Measurements from ENCODE around the gene PLOD2. TPM values are rescaled to one million over a fixed set of nuclear protein-coding genes. Genes with fewer than 3 reads are reported as not detected.
A peak's percentile ranks its signal among the peaks of the same experiment; 100 is the strongest.

The PLOD2 gene
- polyA plus RNA-seq, 4 donors: 17.8 to 118 (median 21.5) TPM

GRCh38 chr3:146164971-146165769 lies 4.2 kb upstream of the PLOD2 start:
- Histone ChIP-seq H3K4me1 (ENCODE audit: control insufficient read depth in 3 of 3, insufficient read depth in 2 of 3, low read depth in 1 of 3, low read length in 2 of 3) (peaks cover 0 to 31% (median 2%) of the 10 kb centered on the region in 3 donors), H3K27me3 (ENCODE audit: control insufficient read depth in 3 of 3, insufficient read depth in 3 of 3, low read length in 3 of 3) (no peaks in the 10 kb centered on the region), H3K36me3 (ENCODE audit: control insufficient read depth in 3 of 3, insufficient read depth in 2 of 3, low read depth in 1 of 3, low read length in 3 of 3) (no peaks in the 10 kb centered on the region), H3K4me3 (ENCODE audit: low read depth in 1 of 3, low read length in 3 of 3) (no peak overlapping the region), H3K9me3 (ENCODE audit: control insufficient read depth in 2 of 2, insufficient read depth in 1 of 2, low read depth in 1 of 2, low read length in 1 of 2) (no peaks in the 10 kb centered on the region), H3K27ac (ENCODE audit: low read depth in 1 of 3, low read length in 2 of 3) (peak overlapping the region in 2 of 3 donors; percentile 32 to 78)
- FAIRE-seq (no peak), DNase-seq (peak; percentile 73 to 76)
- 63 to 74% (median 73%) methylated on average over 7 of the region's 7 CpGs for WGBS, 3 donors

DNA sequence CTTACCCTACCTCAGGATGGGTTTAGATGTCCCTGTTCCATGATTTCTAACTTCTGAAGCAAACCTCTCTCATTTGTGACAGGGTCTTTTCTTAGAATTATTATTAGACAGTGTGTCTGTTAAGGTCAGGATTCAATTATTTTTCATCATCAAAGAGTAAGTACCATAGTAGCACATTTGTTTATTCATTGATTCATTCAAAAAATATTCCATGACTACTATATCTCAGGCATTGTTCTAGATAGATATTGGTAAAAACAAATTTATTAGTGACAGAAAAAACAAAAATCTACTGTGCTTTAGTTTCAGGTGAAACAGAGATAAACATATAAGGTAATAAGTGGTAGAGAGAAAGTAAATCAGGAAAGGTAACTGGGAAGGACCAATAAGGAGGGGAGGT lies 3.5 kb upstream of the PLOD2 start:
- FAIRE-seq (no peak), DNase-seq (no peak)
- Histone ChIP-seq H3K27ac (ENCODE audit: low read depth in 1 of 3, low read length in 2 of 3) (peak overlapping the region in 2 of 3 donors; percentile 32 to 78), H3K4me1 (ENCODE audit: control insufficient read depth in 3 of 3, insufficient read depth in 2 of 3, low read depth in 1 of 3, low read length in 2 of 3) (peaks cover 0 to 31% (median 2%) of the 10 kb centered on the region in 3 donors), H3K27me3 (ENCODE audit: control insufficient read depth in 3 of 3, insufficient read depth in 3 of 3, low read length in 3 of 3) (no peaks in the 10 kb centered on the region), H3K9me3 (ENCODE audit: control insufficient read depth in 2 of 2, insufficient read depth in 1 of 2, low read depth in 1 of 2, low read length in 1 of 2) (no peaks in the 10 kb centered on the region), H3K36me3 (ENCODE audit: control insufficient read depth in 3 of 3, insufficient read depth in 2 of 3, low read depth in 1 of 3, low read length in 3 of 3) (no peaks in the 10 kb centered on the region), H3K4me3 (ENCODE audit: low read depth in 1 of 3, low read length in 3 of 3) (no peak overlapping the region)

- H3K27ac ChIP-seq (ENCODE audit: low read depth in 1 of 3, low read length in 2 of 3): peak overlapping the region in 1 of 3 donors; percentile 78
- FAIRE-seq: no peak
- H3K27me3 ChIP-seq (ENCODE audit: control insufficient read depth in 3 of 3, insufficient read depth in 3 of 3, low read length in 3 of 3): no peaks in the 10 kb centered on the region
- H3K9me3 ChIP-seq (ENCODE audit: control insufficient read depth in 2 of 2, insufficient read depth in 1 of 2, low read depth in 1 of 2, low read length in 1 of 2): no peaks in the 10 kb centered on the region
- H3K4me1 ChIP-seq (ENCODE audit: control insufficient read depth in 3 of 3, insufficient read depth in 2 of 3, low read depth in 1 of 3, low read length in 2 of 3): peaks cover 0 to 31% (median 2%) of the 10 kb centered on the region in 3 donors
- H3K4me3 ChIP-seq (ENCODE audit: low read depth in 1 of 3, low read length in 3 of 3): no peak overlapping the region
- no peaks in the 10 kb centered on the region for H3K36me3 ChIP-seq (ENCODE audit: control insufficient read depth in 3 of 3, insufficient read depth in 2 of 3, low read depth in 1 of 3, low read length in 3 of 3)
- DNase-seq: no peak
Observed at GRCh38 chr3:146164071-146164470, 3.1 kb upstream of the PLOD2 start.

DNA sequence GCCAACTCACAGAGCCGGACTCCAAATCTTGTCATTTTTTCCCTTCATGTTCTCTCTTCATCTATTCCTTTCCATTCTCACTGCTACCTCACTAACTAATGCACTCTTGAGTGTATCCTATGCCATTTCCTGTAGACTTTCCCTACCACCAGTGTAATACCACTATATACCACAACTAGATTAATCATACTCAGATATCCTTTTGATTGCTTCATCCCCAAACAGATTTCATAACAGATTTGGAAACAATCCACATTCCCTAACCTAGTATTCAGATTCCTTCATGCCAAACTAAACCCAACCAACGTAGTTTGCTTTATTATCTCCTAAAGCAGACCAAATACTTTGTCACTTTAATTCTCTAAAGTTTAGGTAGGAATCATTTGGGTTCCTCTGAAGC lies 2.6 kb upstream of the PLOD2 start:
- Histone ChIP-seq H3K4me1 (ENCODE audit: control insufficient read depth in 3 of 3, insufficient read depth in 2 of 3, low read depth in 1 of 3, low read length in 2 of 3) (peaks cover 0 to 31% (median 2%) of the 10 kb centered on the region in 3 donors), H3K9me3 (ENCODE audit: control insufficient read depth in 2 of 2, insufficient read depth in 1 of 2, low read depth in 1 of 2, low read length in 1 of 2) (no peaks in the 10 kb centered on the region), H3K36me3 (ENCODE audit: control insufficient read depth in 3 of 3, insufficient read depth in 2 of 3, low read depth in 1 of 3, low read length in 3 of 3) (no peaks in the 10 kb centered on the region), H3K27ac (ENCODE audit: low read depth in 1 of 3, low read length in 2 of 3) (no peak overlapping the region), H3K27me3 (ENCODE audit: control insufficient read depth in 3 of 3, insufficient read depth in 3 of 3, low read length in 3 of 3) (no peaks in the 10 kb centered on the region), H3K4me3 (ENCODE audit: low read depth in 1 of 3, low read length in 3 of 3) (no peak overlapping the region)
- no peak for DNase-seq
- no peak for FAIRE-seq
- WGBS, 3 donors: 70 to 75% (median 70%) methylated on average over 2 of the region's 2 CpGs

GRCh38 chr3:146162561-146162960 lies 1.6 kb upstream of the PLOD2 start:
- DNase-seq (peak in 1 of 2 donors; percentile 30), FAIRE-seq (no peak)
- peaks cover 0 to 38% (median 2%) of the 10 kb centered on the region in 3 donors for H3K4me1 ChIP-seq (ENCODE audit: control insufficient read depth in 3 of 3, insufficient read depth in 2 of 3, low read depth in 1 of 3, low read length in 2 of 3)
- no peak overlapping the region for H3K27ac ChIP-seq (ENCODE audit: low read depth in 1 of 3, low read length in 2 of 3)
- H3K27me3 ChIP-seq (ENCODE audit: control insufficient read depth in 3 of 3, insufficient read depth in 3 of 3, low read length in 3 of 3): no peaks in the 10 kb centered on the region
- WGBS, 3 donors: 41 to 69% (median 47%) methylated on average over 2 of the region's 2 CpGs
- no peak overlapping the region for H3K4me3 ChIP-seq (ENCODE audit: low read depth in 1 of 3, low read length in 3 of 3)
- no peaks in the 10 kb centered on the region for H3K9me3 ChIP-seq (ENCODE audit: control insufficient read depth in 2 of 2, insufficient read depth in 1 of 2, low read depth in 1 of 2, low read length in 1 of 2)
- no peaks in the 10 kb centered on the region for H3K36me3 ChIP-seq (ENCODE audit: control insufficient read depth in 3 of 3, insufficient read depth in 2 of 3, low read depth in 1 of 3, low read length in 3 of 3)

GRCh38 chr3:146161663-146162002 lies 649 bp upstream of the PLOD2 start:
- Histone ChIP-seq H3K4me3 (ENCODE audit: low read depth in 1 of 3, low read length in 3 of 3) (peak overlapping the region; percentile 76 to 88 (median 86)), H3K36me3 (ENCODE audit: control insufficient read depth in 3 of 3, insufficient read depth in 2 of 3, low read depth in 1 of 3, low read length in 3 of 3) (no peaks in the 10 kb centered on the region), H3K4me1 (ENCODE audit: control insufficient read depth in 3 of 3, insufficient read depth in 2 of 3, low read depth in 1 of 3, low read length in 2 of 3) (peaks cover 0 to 43% (median 0%) of the 10 kb centered on the region in 3 donors), H3K27ac (ENCODE audit: low read depth in 1 of 3, low read length in 2 of 3) (peak overlapping the region; percentile 94 to 97 (median 96)), H3K9me3 (ENCODE audit: control insufficient read depth in 2 of 2, insufficient read depth in 1 of 2, low read depth in 1 of 2, low read length in 1 of 2) (no peaks in the 10 kb centered on the region), H3K27me3 (ENCODE audit: control insufficient read depth in 3 of 3, insufficient read depth in 3 of 3, low read length in 3 of 3) (no peaks in the 10 kb centered on the region)
- FAIRE-seq: no peak
- DNase-seq: no peak
- WGBS, 3 donors: 4 to 9% (median 9%) methylated on average over 15 of the region's 15 CpGs

DNA sequence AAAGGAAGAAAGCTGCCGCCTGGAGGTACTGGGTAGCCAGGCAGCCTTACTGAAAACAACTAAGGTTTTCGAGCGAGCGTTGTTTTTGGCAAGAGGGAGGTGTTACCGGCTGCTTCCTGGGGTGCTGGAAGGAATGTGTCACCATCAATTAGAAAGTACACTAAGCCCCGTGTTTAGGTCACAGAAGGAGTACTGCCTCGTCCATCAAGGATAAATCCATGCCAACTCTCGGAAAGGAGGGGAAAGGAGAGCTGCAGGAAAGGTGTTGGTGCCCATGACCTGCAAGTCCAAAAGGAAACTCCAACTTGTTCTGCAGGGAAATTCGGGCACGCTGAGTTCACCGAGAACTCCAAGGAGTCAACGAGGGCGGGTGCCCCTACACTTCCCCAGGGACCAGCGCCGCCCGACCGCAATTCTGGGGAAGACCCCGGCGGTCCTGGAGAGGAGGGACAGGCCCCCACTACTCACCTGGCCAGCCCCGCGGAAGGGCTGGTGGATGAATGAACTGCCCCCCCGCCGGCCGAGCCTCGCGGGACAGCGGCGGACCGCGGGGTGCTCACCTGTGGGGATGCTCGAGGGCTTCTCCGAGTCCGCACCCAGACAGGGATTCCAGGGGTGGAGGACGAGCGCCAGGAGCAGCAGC lies 542 bp downstream of the PLOD2 start:
- peaks cover 0 to 48% (median 3%) of the 10 kb centered on the region in 3 donors for H3K4me1 ChIP-seq (ENCODE audit: control insufficient read depth in 3 of 3, insufficient read depth in 2 of 3, low read depth in 1 of 3, low read length in 2 of 3)
- H3K36me3 ChIP-seq (ENCODE audit: control insufficient read depth in 3 of 3, insufficient read depth in 2 of 3, low read depth in 1 of 3, low read length in 3 of 3): no peaks in the 10 kb centered on the region
- FAIRE-seq: no peak

GRCh38 chr3:146159616-146160320 lies 1.2 kb downstream of the PLOD2 start:
- 3 to 14% (median 7%) methylated on average over 7 of the region's 7 CpGs for WGBS, 3 donors
- Histone ChIP-seq H3K36me3 (ENCODE audit: control insufficient read depth in 3 of 3, insufficient read depth in 2 of 3, low read depth in 1 of 3, low read length in 3 of 3) (no peaks in the 10 kb centered on the region), H3K27me3 (ENCODE audit: control insufficient read depth in 3 of 3, insufficient read depth in 3 of 3, low read length in 3 of 3) (no peaks in the 10 kb centered on the region), H3K9me3 (ENCODE audit: control insufficient read depth in 2 of 2, insufficient read depth in 1 of 2, low read depth in 1 of 2, low read length in 1 of 2) (no peaks in the 10 kb centered on the region), H3K4me1 (ENCODE audit: control insufficient read depth in 3 of 3, insufficient read depth in 2 of 3, low read depth in 1 of 3, low read length in 2 of 3) (peaks cover 0 to 48% (median 3%) of the 10 kb centered on the region in 3 donors), H3K27ac (ENCODE audit: low read depth in 1 of 3, low read length in 2 of 3) (peak overlapping the region; percentile 94 to 97 (median 96)), H3K4me3 (ENCODE audit: low read depth in 1 of 3, low read length in 3 of 3) (peak overlapping the region; percentile 76 to 88 (median 86))
- DNase-seq (peak in 1 of 2 donors; percentile 25), FAIRE-seq (no peak)

More for the DNA sequence above, 542 bp downstream of the PLOD2 start:
- DNase-seq: peak; percentile 74 to 77
- Histone ChIP-seq H3K9me3 (ENCODE audit: control insufficient read depth in 2 of 2, insufficient read depth in 1 of 2, low read depth in 1 of 2, low read length in 1 of 2) (no peaks in the 10 kb centered on the region), H3K27me3 (ENCODE audit: control insufficient read depth in 3 of 3, insufficient read depth in 3 of 3, low read length in 3 of 3) (no peaks in the 10 kb centered on the region), H3K27ac (ENCODE audit: low read depth in 1 of 3, low read length in 2 of 3) (peak overlapping the region; percentile 94 to 97 (median 96)), H3K4me3 (ENCODE audit: low read depth in 1 of 3, low read length in 3 of 3) (peak overlapping the region; percentile 76 to 88 (median 86))
- 0 to 2% (median 1%) methylated on average over 31 to 35 of the region's 35 CpGs for WGBS, 3 donors
